Measurements from ENCODE around the gene SCN3A. TPM values are rescaled to one million over a fixed set of nuclear protein-coding genes. Genes with fewer than 3 reads are reported as not detected.

Gene SCN3A
- total and polyA plus RNA-seq, 10 of the 15 experiments (the other 5 are each of a cell fraction or from before 2014, with no cell fraction given), result 0.04 to 0.34 (median 0.06) TPM; not detected in 3

- TF ChIP-seq MYC (IDR thresholded peaks at IDR 0.05; ENCODE audit: insufficient read depth, insufficient read length, insufficient replicate concordance, low read length, severe bottlenecking) (no peak), SMAD1 (IDR thresholded peaks at IDR 0.05; ENCODE audit: low read depth, partially characterized antibody) (no peak), GABPA (IDR thresholded peaks at IDR 0.05; ENCODE audit: low read depth) (no peak), ZNF384 (IDR thresholded peaks at IDR 0.05; ENCODE audit: borderline replicate concordance, low read depth, low read length) (no peak), ELK1 (IDR thresholded peaks at IDR 0.05; ENCODE audit: low read depth, low read length) (no peak), E2F4 (IDR thresholded peaks at IDR 0.05; ENCODE audit: low read depth, low read length) (no peak), CHD2 (IDR thresholded peaks at IDR 0.05; ENCODE audit: borderline replicate concordance, low read depth, low read length) (no peak)
Observed at GRCh38 chr2:165182029-165182428, 21.8 kb downstream of the SCN3A start (continued).

GRCh38 chr2:165176780-165177179 is 27.1 kb downstream of the SCN3A start:
- 9% methylated on average over 2 of the region's 2 CpGs for WGBS (ENCODE audit: insufficient coverage, insufficient replicate concordance, low lambda C conversion rate, missing lambda C conversion rate)
- DNase-seq (ENCODE audit: low read depth, low spot score) (no peak), FAIRE-seq (no peak), ATAC-seq (no peak)
- intact Hi-C loops (cut with micrococcal nuclease; ENCODE audit: unreplicated experiment), result no loop called here
- POLR2A ChIA-PET, result no interaction called here
- Histone ChIP-seq H2AFZ (ENCODE audit: control insufficient read depth, low read depth, low read length) (no peak overlapping the region), H3K4me3 (no peak overlapping the region), H3K9me3 (replicated peaks; ENCODE audit: control insufficient read depth, insufficient read depth, low read length) (no peaks in the 10 kb centered on the region), H3K9ac (ENCODE audit: control insufficient read depth, insufficient read depth, low read length) (no peak overlapping the region), H3K27ac (ENCODE audit: control insufficient read depth, insufficient read depth) (no peak overlapping the region), H4K20me1 (ENCODE audit: control insufficient read depth, insufficient read depth) (no peaks in the 10 kb centered on the region), H3K27me3 (replicated peaks in 1 of 2; ENCODE audit: control insufficient read depth in 2 of 2, insufficient read depth in 2 of 2, low read length in 1 of 2) (no peaks in the 10 kb centered on the region), H3K4me2 (ENCODE audit: control insufficient read depth, insufficient read depth) (no peak overlapping the region), H3K4me1 (ENCODE audit: control insufficient read depth, insufficient read depth, low read length) (no peaks in the 10 kb centered on the region), H3K36me3 (ENCODE audit: control insufficient read depth in 2 of 2, insufficient read depth in 2 of 2, low read length in 1 of 2) (no peaks in the 10 kb centered on the region), H3K79me2 (ENCODE audit: control insufficient read depth, insufficient read depth, low read length) (no peaks in the 10 kb centered on the region)
- RAD21 ChIA-PET (ENCODE audit: unreplicated experiment), result no interaction called here
- CTCF ChIA-PET, result no interaction called here
- no TSS peak for BruUV-seq (replicated peaks)
- SMC1A ChIA-PET (ENCODE audit: uncharacterized antibody, unreplicated experiment), result interaction anchor here (1.5 kb wide), 1 partner anchor 53 kb away, joined by 3 read pairs; no protein-coding TSS in a partner anchor
- in situ Hi-C loops (cut with MboI), result no loop called here
- no peak for TF ChIP-seq REST (IDR thresholded peaks at IDR 0.05; ENCODE audit: low read depth, low read length)
- no peak for TF ChIP-seq FOS (IDR thresholded peaks at IDR 0.05; ENCODE audit: borderline replicate concordance, extremely low read depth, insufficient read length)
- no peak for TF ChIP-seq SREBF1 (IDR thresholded peaks at IDR 0.05; ENCODE audit: low read length)
